Hematopoietic multipotent progenitor cell treated with erythropoietin and hydrocortisone succinate and interleukin-3 and kit ligand, for 6 days (in vitro differentiated cells): Measurements from ENCODE around the gene HOXB6.

ENCODE experiments used
- DNase-seq: peaks from one replicate; pipeline ENCODE4 v3.0.0-alpha.2; 2015

HOXB6 gene

DNA sequence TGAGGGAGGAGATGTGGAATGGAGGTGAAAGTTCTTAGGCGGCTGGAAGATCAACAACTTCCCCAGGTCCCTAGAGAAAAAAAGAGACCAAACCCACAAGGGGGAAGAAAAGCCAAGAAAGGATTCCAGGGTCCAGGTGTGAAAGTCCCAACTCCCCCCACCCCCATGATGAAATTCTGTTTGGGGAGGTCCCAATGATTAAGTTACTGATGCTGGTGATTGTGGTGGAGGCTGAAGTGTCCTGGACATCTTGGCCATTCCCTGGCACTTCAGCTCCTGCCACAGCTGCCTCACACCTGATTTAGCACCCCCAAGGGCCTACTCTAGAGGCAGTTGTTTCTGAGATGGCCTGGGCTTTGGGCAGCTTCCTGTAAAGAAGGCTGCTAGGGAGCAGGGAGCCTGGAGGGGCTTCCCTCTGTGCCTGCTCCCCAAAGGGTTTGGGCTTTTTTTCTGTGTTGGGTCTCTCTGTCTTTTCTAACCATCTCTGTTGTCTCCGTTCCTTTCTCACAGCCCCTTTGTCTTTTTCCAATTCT is 39.7 kb downstream of the HOXB6 start:
- no peak for DNase-seq

DNA sequence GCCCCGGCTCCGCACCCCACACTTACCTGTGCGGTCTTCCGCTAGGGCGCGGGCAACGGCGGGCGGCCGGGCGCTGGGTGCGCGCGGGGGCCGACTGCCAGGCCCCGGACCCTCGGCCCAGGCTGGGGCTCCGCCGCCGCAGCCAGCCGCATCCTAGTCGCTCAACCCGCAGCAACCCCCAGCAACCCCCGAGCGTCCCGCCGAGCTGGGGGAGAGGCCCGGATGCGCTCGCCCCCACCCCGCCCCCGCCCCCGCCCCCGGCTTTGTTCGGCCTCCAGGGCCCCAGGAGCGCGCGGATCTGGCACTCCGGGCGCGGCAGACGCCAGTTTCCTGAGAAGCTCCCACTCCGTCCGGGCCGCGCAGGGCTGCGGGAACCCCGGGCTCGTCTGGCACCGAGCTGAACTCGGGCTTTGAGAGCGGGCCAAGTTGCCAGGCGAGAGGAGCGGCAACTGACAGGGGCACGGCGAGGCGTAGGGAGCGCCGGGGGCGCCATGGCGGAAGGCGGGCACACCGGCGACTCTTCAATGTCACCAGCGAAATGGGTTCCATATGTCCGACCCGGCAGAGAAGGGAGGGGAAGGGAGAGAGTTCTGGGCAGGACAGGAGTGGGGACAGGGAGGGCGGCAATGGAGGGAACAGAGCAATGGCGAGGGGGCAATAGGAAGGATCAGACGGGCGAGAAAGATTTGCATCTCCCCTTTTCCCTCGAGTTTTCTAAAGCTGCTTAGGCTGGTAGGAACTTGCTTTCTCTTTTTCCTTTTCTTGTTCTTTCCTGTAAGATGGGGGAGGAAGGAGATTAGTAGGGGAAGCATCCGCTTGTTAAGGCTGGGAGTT is 40.4 kb downstream of the HOXB6 start:
- no peak for DNase-seq

GRCh38 chr17:48563867-48564187 is 41.0 kb downstream of the HOXB6 start:
- DNase-seq = no peak

- no peak for DNase-seq
These were observed 41.4 kb downstream of the HOXB6 start for GRCh38 chr17:48563385-48563838.

- no peak for DNase-seq
These were observed 41.9 kb downstream of the HOXB6 start for GRCh38 chr17:48562934-48563333.

DNA sequence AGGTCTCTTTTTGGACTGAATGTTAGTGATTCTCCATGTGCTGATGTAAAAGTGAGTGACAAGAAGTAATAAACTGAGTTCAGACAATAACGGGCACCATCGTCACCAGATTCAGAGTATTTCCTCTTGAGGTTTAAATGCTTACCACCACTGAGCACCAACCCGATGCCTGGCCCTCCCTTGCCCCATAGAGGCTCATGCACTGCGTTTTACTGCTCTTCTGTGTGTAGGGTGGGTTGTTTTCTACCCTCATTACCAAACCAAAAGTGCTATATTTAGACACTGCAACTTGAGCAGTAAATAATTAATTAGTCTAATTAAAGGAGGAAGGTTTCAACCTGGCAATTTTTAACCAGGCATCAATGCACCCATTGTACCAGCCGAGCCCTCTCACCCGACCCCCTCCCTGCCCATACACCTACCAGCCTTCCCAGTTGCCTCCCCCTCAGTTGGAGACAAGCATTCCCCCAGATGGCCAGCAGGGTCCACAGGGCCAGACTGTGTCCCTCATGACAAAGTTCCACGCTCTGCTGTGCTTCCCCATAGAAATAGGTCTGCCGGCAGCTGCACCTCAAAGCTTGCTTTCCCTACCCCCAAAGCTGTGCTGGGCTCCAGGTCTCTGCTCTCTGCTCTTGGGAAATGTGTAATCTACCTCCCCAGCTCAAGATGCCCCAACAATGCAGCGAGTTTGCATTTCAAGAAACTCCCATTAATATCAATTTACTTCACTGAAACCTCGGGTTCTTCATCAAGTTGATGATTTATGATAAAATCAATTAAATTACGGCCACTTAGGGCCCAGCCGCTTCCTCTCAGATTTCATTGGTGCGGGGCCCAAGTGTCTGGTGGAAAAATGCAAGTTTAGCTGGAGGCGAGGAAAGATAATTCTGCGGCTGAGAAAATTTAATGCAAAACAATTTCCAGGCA is 42.6 kb downstream of the HOXB6 start:
- no peak for DNase-seq

- DNase-seq = no peak
These were observed 44.7 kb downstream of the HOXB6 start for GRCh38 chr17:48559840-48560817.

- no peak for DNase-seq
These were observed 45.5 kb downstream of the HOXB6 start for GRCh38 chr17:48559122-48559839.

GRCh38 chr17:48558831-48559121 is 46.0 kb downstream of the HOXB6 start:
- DNase-seq = no peak

DNA sequence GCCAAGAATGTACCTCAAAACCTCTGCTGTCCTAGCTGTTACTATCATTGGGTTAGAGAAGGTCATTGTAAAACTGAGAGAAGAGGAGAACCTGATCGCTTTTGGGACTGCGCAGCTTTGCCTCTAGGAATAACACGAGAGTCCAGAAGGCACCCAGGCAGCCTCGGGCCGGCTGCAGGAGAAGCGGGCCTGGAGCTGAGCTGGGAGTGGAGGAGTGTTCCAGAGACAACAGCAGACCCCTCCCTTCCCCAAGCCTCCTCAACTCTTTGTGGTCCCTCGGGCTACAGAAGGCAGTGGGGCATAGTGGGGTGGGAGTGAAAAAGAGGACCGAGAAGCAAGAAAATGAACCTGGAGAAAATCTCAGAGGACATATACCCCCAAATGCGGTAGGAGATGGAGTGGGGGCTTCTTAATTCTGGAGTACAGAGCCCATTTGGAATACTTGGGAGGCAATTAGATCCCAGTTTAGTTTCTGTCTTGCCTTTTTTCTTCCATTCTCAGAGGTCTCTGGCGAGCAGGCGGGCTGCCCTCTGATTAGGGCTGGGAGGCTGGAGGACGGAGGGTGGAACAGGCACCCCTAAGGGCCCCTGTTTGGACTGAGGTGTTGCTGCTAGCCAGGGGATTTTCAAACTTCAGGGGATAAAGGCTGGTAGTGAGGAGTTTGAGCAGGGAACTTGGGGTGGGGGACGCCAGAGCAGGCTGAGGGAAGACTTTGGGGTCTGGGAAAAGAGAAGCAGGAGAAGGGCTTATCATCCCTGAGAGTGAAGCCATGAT is 46.5 kb downstream of the HOXB6 start:
- no peak for DNase-seq

DNA sequence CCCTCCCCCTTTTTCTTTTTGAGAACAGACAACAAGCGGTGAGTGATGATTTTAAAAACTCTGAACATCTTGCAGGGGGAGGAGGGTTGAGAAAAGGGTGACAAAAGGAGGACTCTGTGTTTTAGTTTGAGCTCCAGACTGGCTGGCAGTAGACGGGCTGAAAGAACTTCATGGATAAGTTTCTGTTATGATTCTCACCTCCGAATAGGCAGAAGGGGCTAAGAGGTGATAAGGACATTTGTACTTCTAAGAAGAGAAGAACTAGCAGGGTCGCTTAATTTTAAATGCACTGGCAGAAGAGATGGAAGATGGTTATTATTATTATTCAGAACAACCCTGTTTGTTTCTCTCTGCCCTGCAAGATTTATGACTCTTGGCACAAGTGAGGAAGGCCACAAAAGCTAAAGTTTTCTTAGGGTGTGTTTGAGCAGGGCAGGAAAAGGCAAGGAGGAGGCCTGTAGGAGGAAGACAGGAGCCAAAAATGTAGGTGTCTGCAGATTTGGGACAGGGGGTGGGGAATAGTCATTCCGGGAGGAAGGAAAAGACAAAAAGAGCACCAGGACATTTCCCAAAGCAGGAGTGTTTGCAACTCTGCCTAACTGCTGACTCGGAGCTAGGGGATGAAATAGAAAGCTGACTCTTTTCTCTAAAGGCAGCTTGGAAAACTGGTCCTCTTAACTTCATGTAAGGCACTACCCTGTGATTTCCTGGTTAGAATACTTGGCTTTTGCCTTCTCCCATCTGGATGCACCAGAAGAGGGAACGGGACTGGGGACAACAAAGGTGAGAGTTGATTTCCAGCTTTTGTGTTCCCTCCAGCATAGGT is 48.0 kb downstream of the HOXB6 start:
- no peak for DNase-seq

GRCh38 chr17:48556229-48556575 is 48.6 kb downstream of the HOXB6 start:
- DNase-seq = no peak

GRCh38 chr17:48555258-48556228 is 49.2 kb downstream of the HOXB6 start:
- peak; percentile 60 for DNase-seq

DNA sequence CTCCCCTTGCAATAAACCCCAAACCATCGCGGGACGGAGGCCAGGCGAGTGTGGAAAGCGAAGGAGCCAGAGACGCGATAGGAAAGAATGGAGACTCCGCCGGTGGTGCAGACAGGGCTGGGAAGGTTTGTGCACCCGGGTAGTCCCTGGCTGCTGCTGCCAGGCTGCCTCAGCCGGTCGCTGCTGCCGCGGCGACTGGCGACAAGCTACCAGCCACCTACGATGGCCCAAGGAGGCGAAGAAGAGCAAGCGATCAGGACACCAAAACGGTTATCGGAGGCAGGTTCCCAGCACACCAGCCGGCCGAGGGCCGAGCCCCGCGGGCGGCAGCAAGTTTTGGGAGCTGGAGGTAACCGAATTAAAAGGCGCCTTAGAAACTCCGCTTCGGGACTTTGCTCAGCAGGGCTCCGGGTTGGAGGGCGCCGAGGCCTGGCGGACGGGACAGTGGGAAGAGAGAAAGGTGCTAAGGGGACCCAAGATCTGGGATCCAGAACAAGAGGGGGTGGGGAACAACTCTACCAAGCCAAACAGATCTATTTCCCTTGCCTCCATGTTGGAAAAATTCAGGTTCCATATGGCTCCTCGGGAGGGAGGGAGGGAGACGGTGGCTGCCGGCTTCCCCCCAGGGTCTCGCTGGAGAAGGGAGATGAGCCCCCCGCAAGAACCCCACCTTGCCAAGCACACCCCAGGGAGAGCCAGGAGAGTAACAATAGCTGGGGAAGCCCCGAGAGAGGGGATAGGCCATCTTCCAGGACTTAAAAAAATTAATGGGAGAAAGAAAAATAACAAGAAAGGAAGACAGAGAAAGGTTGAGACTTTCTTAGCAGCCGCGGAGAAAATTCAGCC is 50.2 kb downstream of the HOXB6 start:
- DNase-seq = no peak

- DNase-seq = no peak
These were observed 51.0 kb downstream of the HOXB6 start for GRCh38 chr17:48553826-48554225.

DNA sequence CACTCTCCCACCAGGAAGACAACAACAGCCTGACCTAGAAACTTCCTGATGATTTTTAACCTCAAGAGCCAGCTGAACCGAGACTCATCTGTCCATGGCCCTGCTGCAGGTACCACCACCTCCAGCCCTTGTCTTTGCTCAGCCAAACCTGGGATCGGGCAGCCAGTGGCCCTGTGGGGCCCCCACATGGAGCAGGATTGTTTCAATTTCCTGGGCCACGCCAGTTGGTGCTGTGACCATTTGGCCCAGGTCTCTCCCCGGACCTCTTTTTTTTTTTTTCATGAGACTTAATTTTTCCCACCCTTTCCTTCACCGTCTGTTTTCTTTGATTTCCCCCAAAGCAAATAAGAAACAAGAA is 51.6 kb downstream of the HOXB6 start:
- DNase-seq = no peak

DNA sequence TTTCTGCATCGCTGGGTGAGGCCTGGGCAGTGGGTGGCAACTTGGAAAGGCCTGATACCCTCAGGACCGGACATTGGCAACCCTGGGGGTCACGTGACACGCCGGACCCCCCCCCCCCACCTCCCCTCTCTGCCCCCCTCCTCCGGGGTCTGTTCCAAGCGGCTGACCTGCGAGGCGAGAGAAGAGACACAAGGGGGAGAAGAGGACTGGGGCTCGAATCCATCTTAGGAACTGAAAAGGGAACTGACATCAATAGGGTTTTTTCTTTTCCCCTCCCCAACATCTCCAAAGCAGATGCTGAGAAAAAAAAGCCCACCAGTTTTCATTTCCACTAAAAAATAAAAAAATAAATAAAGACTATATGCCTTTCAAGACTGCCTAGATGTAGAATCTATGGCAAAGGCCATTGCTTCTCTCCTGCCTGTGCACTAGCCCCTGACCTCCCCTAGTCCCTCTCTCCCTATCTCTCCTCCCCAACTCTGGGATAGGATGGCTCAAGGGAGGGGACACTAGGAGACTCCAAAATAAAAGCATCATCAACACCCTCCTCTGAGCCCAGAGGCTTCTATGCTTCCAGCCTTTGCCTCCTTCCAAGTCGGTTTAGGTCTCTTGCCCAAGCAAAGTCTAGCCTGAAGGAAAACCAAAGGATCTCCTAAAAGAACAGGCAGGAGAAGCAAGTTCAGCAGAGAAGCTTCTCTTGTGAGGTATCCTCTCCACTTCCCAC is 52.2 kb downstream of the HOXB6 start:
- DNase-seq = no peak
